ENCODE results near the gene SLC35F4.

Gene SLC35F4

DNA sequence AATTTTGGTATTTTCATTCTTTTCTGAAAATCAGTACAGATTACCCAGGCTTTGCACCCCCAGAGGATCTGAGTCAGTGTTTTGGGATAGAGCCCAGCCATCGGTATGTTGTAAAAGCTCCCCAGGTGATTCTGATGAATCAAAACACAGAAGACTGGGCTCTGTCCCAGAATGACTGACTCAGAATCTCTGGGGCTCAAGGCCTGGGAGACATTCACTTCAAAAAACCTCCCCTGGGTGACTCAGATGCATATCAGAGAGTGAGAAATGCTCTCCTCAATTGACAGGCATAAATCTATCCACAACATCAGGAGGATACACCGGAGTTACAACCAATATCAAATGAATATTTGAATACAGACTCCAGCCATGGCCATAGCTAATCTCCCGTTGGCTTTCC lies 32.6 kb downstream of the SLC35F4 start:
- Mint-ChIP-seq H3K36me3 (no peaks in the 10 kb centered on the region), H3K4me1 (no peaks in the 10 kb centered on the region), H3K27ac (no peak overlapping the region), H3K4me3 (no peak overlapping the region), H3K9me3 (no peaks in the 10 kb centered on the region), H3K27me3 (peaks cover 3% of the 10 kb centered on the region)

GRCh38 chr14:57831981-57832380 lies 33.9 kb downstream of the SLC35F4 start:
- Mint-ChIP-seq H3K27ac (no peak overlapping the region), H3K9me3 (no peaks in the 10 kb centered on the region), H3K4me1 (no peaks in the 10 kb centered on the region), H3K27me3 (peaks cover 3% of the 10 kb centered on the region), H3K4me3 (no peak overlapping the region), H3K36me3 (no peaks in the 10 kb centered on the region)

DNA sequence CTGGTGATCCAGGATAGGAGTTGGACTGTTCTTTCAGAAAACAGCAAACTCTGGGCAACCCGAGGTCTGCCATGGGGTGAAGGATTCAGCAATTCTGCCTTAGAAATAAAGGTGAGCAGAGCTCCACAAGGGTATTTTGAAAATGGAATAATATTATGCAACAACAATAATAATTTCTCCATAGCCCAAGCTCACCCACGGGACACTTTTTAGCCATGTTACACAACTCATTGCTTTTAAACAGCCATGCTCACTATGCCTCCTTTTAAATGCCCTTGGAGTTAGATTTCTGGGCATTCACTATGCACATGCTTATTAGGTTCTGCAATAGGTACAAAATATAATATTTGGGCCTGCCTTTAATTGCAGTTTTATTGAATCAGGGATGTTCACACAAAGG lies 37.2 kb downstream of the SLC35F4 start:
- no peak overlapping the region for H3K27ac Mint-ChIP-seq
- no peaks in the 10 kb centered on the region for H3K36me3 Mint-ChIP-seq
- H3K27me3 Mint-ChIP-seq = peaks cover 5% of the 10 kb centered on the region
- no peaks in the 10 kb centered on the region for H3K4me1 Mint-ChIP-seq
- H3K9me3 Mint-ChIP-seq = no peaks in the 10 kb centered on the region
- H3K4me3 Mint-ChIP-seq = no peak overlapping the region

DNA sequence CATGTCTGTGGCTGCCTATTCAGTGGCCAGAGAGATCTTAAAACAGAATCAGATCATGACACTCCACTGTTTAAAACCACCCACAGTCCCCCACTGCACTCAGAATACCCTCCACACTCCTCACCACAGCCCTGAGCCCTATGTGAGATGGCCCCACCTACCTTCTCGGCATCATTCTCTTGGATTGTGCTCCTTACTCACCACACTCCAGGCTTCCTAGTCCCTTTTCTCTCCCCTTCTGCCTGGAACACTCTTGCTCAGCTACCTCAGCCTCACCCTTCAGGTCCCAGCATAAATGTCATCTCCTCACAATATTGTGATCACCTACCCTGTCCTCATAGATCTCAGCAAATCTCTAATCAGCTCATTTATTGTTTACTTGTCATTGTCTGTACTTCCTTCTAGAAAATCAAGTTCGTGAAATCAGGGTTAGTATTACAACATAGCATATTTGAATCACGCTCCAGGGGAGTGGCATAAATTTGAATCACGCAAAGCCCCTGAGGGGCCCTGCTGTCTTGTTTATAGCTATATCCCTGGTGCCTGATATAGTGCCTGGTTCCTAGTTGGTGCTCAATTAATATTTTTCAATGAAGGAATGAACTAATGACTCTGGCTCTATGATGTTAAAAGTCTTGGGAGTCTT lies 42.8 kb downstream of the SLC35F4 start:
- Mint-ChIP-seq H3K4me3 (no peak overlapping the region), H3K9me3 (no peaks in the 10 kb centered on the region), H3K4me1 (no peaks in the 10 kb centered on the region), H3K36me3 (no peaks in the 10 kb centered on the region), H3K27me3 (peaks cover 7% of the 10 kb centered on the region), H3K27ac (no peak overlapping the region)

DNA sequence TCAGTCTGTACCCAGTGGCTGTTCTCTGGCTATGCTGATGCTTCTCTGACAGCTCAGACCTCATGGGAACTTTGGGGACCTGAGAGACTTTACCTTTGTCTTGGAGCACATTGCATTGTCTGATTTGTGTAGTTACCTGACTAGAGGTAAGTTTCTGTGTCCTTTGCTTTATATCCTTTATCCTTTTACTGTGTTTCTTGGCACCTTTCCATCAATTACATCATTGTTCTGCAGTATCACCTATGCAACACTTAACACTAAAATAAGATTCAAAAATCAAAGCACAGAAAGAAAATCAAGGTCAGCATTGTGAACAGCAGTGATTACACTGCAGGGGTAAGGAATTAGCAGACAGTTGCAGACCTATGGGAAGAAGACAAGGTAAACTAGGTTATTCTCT lies 43.8 kb downstream of the SLC35F4 start:
- Mint-ChIP-seq H3K4me3 (no peak overlapping the region), H3K36me3 (no peaks in the 10 kb centered on the region), H3K4me1 (no peaks in the 10 kb centered on the region), H3K27me3 (peaks cover 7% of the 10 kb centered on the region), H3K9me3 (no peaks in the 10 kb centered on the region), H3K27ac (no peak overlapping the region)

GRCh38 chr14:57820581-57820980 lies 45.3 kb downstream of the SLC35F4 start:
- Mint-ChIP-seq H3K4me3 (no peak overlapping the region), H3K27me3 (peaks cover 6% of the 10 kb centered on the region), H3K27ac (no peak overlapping the region)

GRCh38 chr14:57818511-57818910 lies 47.4 kb downstream of the SLC35F4 start:
- no peak overlapping the region for H3K4me3 Mint-ChIP-seq
- peaks cover 6% of the 10 kb centered on the region for H3K27me3 Mint-ChIP-seq
- no peaks in the 10 kb centered on the region for H3K36me3 Mint-ChIP-seq
- H3K9me3 Mint-ChIP-seq = no peaks in the 10 kb centered on the region
- H3K4me1 Mint-ChIP-seq = no peaks in the 10 kb centered on the region
- no peak overlapping the region for H3K27ac Mint-ChIP-seq

More at GRCh38 chr14:57820581-57820980, 45.3 kb downstream of the SLC35F4 start:
- Mint-ChIP-seq H3K4me1 (no peaks in the 10 kb centered on the region), H3K36me3 (no peaks in the 10 kb centered on the region), H3K9me3 (no peaks in the 10 kb centered on the region)

DNA sequence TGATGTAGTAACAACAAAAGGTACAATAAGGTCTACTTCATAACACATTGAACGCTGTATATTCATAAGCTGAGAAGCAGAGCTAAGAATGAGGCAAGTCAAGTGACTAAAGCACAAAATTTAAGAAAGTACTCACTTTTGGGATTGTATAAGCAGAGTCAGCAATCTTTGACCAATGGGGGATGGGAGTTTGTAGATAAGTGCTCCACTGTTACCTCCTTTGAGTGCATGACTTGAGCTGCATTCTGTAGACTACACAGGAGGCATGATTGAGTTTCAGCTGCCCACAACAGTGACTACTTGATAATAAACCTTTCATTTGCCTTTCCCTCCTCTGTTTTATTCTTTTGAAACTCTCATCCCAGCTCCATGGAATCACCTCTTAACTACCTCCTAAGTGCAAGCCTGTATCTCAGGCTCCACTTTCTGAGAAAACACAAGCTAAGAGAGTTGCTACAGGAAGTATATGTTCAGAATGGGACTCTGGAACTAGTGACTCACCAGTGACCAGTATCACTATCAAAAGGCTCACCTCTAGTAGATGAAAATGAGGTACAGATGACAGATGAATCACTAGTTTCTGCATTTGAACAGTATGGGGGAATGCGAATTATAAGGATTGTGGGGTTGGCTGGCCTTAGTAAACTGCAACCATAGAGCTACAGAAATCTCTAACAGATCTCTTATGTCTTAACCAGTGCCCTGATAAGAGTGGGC lies 49.2 kb downstream of the SLC35F4 start:
- H3K4me3 Mint-ChIP-seq = no peak overlapping the region

GRCh38 chr14:57814726-57815125 lies 51.2 kb downstream of the SLC35F4 start:
- H3K4me1 Mint-ChIP-seq = no peaks in the 10 kb centered on the region
- no peaks in the 10 kb centered on the region for H3K36me3 Mint-ChIP-seq
- no peaks in the 10 kb centered on the region for H3K27me3 Mint-ChIP-seq
- H3K27ac Mint-ChIP-seq = no peak overlapping the region
- no peak overlapping the region for H3K4me3 Mint-ChIP-seq
- H3K9me3 Mint-ChIP-seq = no peaks in the 10 kb centered on the region

More for the DNA sequence above, 49.2 kb downstream of the SLC35F4 start:
- Mint-ChIP-seq H3K27me3 (no peaks in the 10 kb centered on the region), H3K36me3 (no peaks in the 10 kb centered on the region), H3K9me3 (no peaks in the 10 kb centered on the region), H3K27ac (no peak overlapping the region), H3K4me1 (no peaks in the 10 kb centered on the region)

DNA sequence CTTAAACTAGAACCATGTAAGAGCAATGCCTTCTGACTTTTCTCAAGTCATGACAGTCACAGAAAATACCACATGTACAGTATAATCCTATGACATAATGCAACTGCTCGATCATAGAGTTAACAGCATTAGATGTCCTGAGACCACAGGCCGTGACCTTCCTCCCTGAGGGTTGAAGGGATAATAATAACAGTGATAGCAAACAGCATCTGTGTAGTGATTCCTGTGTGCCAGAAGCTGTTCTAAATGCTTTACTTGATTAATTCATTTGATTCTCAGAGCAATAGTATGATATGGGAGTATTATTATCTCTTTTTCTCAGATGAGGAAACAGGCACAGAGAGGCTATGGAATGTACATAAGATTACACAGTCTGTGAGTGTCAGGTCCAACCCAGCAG lies 53.2 kb downstream of the SLC35F4 start:
- no peaks in the 10 kb centered on the region for H3K27me3 Mint-ChIP-seq
- no peak overlapping the region for H3K27ac Mint-ChIP-seq
- H3K4me1 Mint-ChIP-seq = no peaks in the 10 kb centered on the region
- H3K9me3 Mint-ChIP-seq = no peaks in the 10 kb centered on the region
- no peaks in the 10 kb centered on the region for H3K36me3 Mint-ChIP-seq
- H3K4me3 Mint-ChIP-seq = no peak overlapping the region

DNA sequence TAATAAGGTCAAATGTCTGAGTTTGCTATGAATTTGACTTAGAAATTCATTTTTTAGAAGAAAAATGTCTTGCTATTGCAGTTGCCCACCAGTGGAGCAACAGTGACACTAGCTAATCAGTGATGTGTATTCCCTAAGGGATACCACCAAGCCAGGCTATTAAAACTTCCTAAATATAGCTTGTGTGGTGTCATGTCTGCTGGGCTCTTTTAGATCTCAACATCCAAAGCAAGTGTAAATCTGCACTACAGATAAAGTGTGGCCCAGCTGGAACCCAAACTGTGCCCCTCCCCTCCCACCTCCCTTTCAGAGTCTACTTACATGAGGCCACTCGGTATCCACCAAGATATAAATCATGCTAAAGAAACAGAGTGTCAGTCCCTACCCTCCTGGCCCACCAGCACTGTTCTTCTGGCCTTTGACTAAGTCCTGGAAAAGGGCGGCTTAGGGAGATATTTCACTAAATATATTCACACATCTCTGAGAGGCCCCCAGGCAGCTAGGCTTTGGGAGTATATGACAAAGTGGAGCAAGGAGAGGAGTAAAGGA lies 53.8 kb downstream of the SLC35F4 start:
- Mint-ChIP-seq H3K4me3 (no peak overlapping the region), H3K27ac (no peak overlapping the region), H3K9me3 (no peaks in the 10 kb centered on the region), H3K27me3 (no peaks in the 10 kb centered on the region), H3K36me3 (no peaks in the 10 kb centered on the region), H3K4me1 (no peaks in the 10 kb centered on the region)

GRCh38 chr14:57809808-57810207 lies 56.1 kb downstream of the SLC35F4 start:
- Mint-ChIP-seq H3K9me3 (no peaks in the 10 kb centered on the region), H3K36me3 (no peaks in the 10 kb centered on the region), H3K27me3 (no peaks in the 10 kb centered on the region), H3K27ac (no peak overlapping the region), H3K4me3 (no peak overlapping the region), H3K4me1 (no peaks in the 10 kb centered on the region)

GRCh38 chr14:57797160-57797559 lies 68.7 kb downstream of the SLC35F4 start:
- Mint-ChIP-seq H3K4me1 (no peaks in the 10 kb centered on the region), H3K27ac (no peak overlapping the region), H3K9me3 (no peaks in the 10 kb centered on the region), H3K36me3 (no peaks in the 10 kb centered on the region), H3K4me3 (no peak overlapping the region), H3K27me3 (peaks cover 4% of the 10 kb centered on the region)

GRCh38 chr14:57796556-57796955 lies 69.3 kb downstream of the SLC35F4 start:
- no peak overlapping the region for H3K27ac Mint-ChIP-seq

GRCh38 chr14:57785058-57785457 lies 80.8 kb downstream of the SLC35F4 start:
- Mint-ChIP-seq H3K9me3 (peaks cover 44% of the 10 kb centered on the region), H3K4me3 (no peak overlapping the region), H3K36me3 (no peaks in the 10 kb centered on the region), H3K4me1 (no peaks in the 10 kb centered on the region), H3K27ac (no peak overlapping the region), H3K27me3 (no peaks in the 10 kb centered on the region)

More at GRCh38 chr14:57796556-57796955, 69.3 kb downstream of the SLC35F4 start:
- peaks cover 4% of the 10 kb centered on the region for H3K27me3 Mint-ChIP-seq
- H3K4me1 Mint-ChIP-seq = no peaks in the 10 kb centered on the region
- H3K36me3 Mint-ChIP-seq = no peaks in the 10 kb centered on the region
- H3K4me3 Mint-ChIP-seq = no peak overlapping the region
- no peaks in the 10 kb centered on the region for H3K9me3 Mint-ChIP-seq

GRCh38 chr14:57771801-57772200 lies 94.1 kb downstream of the SLC35F4 start:
- Mint-ChIP-seq H3K9me3 (peaks cover 11% of the 10 kb centered on the region), H3K36me3 (no peaks in the 10 kb centered on the region), H3K27ac (no peak overlapping the region), H3K4me3 (no peak overlapping the region), H3K27me3 (peaks cover 3% of the 10 kb centered on the region), H3K4me1 (no peaks in the 10 kb centered on the region)
